Common myeloid progenitor, CD34-positive (primary cell): ENCODE results near the gene COL10A1.

Source experiments
- CTCF ChIA-PET: fragments of 350-600 bp; sonication (Branson Sonifier 250); formaldehyde crosslinking; loops from one replicate; lab custom pipeline; 2021; ENCODE audit warnings: antibody characterized with exemption; lab: Charles Lee
- POLR2A ChIA-PET: fragments of 350-600 bp; sonication (Branson Sonifier 250); formaldehyde crosslinking; loops from one replicate; lab custom pipeline; 2021; ENCODE audit warnings: antibody characterized with exemption; lab: Charles Lee
- DNase-seq, 3 donors: peaks; one replicate each; pipeline versions ENCODE4 v3.0.0 to v3.0.0-alpha.2; 2013
- H3K27ac ChIP-seq, 2 experiments: 1 replicate in 1 of 2; 2 replicates in 1 of 2; pipeline ENCODE4 v1.7.0; 2013; ENCODE audit warnings: inconsistent platforms in 2 of 2, low read length in 2 of 2, mild to moderate bottlenecking in 2 of 2, low read depth in 1 of 2, moderate library complexity in 1 of 2; ENCODE audit not compliant: severe bottlenecking in 2 of 2, insufficient read depth in 1 of 2, poor library complexity in 1 of 2
- H3K27me3 ChIP-seq, 5 experiments: replicated peaks in 2 of 5; 1 replicate in 3 of 5; 2 replicates in 2 of 5; pipeline versions ENCODE4 v1.6.1 to v1.7.0; 2013; ENCODE audit warnings: low read length in 4 of 5, mild to moderate bottlenecking in 2 of 5, moderate library complexity in 2 of 5, inconsistent platforms in 1 of 5; ENCODE audit not compliant: insufficient read depth in 5 of 5, control insufficient read depth in 4 of 5
- H3K36me3 ChIP-seq, 4 experiments: 1 replicate in 2 of 4; 2 replicates in 2 of 4; pipeline versions ENCODE4 v1.6.1 to v1.7.0; 2013; ENCODE audit warnings: low read length in 3 of 4, control low read depth in 1 of 4, mild to moderate bottlenecking in 1 of 4; ENCODE audit not compliant: control insufficient read depth in 4 of 4, insufficient read depth in 4 of 4
- H3K4me1 ChIP-seq, 4 experiments: 1 replicate in 3 of 4; 2 replicates in 1 of 4; pipeline versions ENCODE4 v1.6.1 to v1.7.1; 2013; ENCODE audit warnings: low read length in 3 of 4, mild to moderate bottlenecking in 3 of 4, control low read depth in 1 of 4, inconsistent platforms in 1 of 4, moderate library complexity in 1 of 4; ENCODE audit not compliant: control insufficient read depth in 4 of 4, insufficient read depth in 4 of 4; ENCODE audit errors: control extremely low read depth in 1 of 4
- H3K4me3 ChIP-seq, 7 experiments: 1 replicate in 4 of 7; 2 replicates in 3 of 7; pipeline versions ENCODE4 v1.5.1 to v1.7.0; 2013; ENCODE audit warnings: mild to moderate bottlenecking in 7 of 7, low read length in 6 of 7, moderate library complexity in 6 of 7, inconsistent platforms in 2 of 7, low read depth in 2 of 7, control low read depth in 1 of 7; ENCODE audit not compliant: insufficient read depth in 4 of 7, control insufficient read depth in 1 of 7; ENCODE audit errors: extremely low read depth in 1 of 7
- H3K9me3 ChIP-seq, 5 experiments: 1 replicate in 4 of 5; 2 replicates in 1 of 5; pipeline versions ENCODE4 v1.6.1 to v1.7.1; 2013; ENCODE audit warnings: low read length in 4 of 5, mild to moderate bottlenecking in 2 of 5, inconsistent platforms in 1 of 5, low read depth in 1 of 5, moderate library complexity in 1 of 5; ENCODE audit not compliant: control insufficient read depth in 4 of 5, insufficient read depth in 2 of 5; ENCODE audit errors: control extremely low read depth in 1 of 5
- WGBS: methylation state at CpG from one replicate; pipeline ENCODE4 v1.1.5; 2013; ENCODE audit not compliant: insufficient coverage; 5-methylcytosine and 5-hydroxymethylcytosine counted together

COL10A1 gene

DNA sequence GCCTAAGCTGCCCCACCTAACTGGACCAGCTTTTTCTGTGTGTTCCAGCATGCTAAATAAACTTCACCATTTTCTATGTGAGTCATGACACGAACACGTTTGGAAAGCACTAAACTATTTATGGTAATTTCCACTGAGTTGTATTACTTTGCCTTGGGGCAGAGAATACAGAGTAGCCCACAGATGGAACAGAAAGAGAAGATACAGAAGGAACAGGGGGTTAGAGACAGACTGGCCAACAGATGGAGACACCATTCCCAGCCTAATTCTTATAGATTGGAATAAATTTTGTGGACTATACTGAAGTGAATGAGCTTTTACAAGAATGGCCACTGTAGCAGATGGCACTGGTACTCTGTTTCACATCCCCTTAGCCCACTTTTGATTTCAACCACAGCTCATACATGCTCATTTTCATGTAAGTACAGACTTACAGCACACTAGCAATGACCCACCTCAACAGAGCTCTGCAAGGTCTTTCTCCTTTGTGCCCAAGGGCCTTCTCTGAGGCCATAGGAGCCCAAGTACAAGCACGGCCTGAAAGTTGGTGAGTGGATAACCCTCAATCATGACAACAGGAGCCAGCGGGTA, 38.4 kb downstream of the COL10A1 start:
- ChIA-PET CTCF (interaction anchor here (0.6 to 0.7 kb wide), 2 partner anchors 9 to 24 kb away, joined by 3 to 5 read pairs; no protein-coding TSS in a partner anchor), POLR2A (no interaction called here)
- Histone ChIP-seq H3K27ac (no peak overlapping the region), H3K4me1 (no peaks in the 10 kb centered on the region), H3K36me3 (no peaks in the 10 kb centered on the region), H3K27me3 (no peaks in the 10 kb centered on the region), H3K4me3 (no peak overlapping the region), H3K9me3 (no peaks in the 10 kb centered on the region)
- 88% methylated on average over 3 of the region's 4 CpGs for WGBS
- no peak for DNase-seq

DNA sequence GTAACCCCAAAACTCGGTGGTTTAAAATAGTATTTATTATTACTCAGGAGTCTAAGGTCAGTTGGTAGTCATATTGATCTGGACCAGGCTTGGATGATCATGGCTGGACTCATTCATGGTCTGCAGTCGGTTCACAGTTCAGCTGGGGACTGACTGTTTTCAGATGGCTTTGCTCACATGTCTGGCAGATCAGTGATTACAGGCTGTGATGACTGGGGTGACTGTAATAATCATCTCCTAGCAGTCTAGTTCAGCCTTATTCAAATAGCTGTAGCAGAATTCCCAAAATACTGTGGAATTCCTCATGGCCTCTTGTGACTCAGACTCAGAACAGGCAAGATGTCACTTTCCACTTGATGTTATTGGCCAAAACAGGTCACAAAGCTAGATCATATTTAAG, 41.6 kb downstream of the COL10A1 start:
- Histone ChIP-seq H3K27me3 (no peaks in the 10 kb centered on the region), H3K36me3 (no peaks in the 10 kb centered on the region), H3K9me3 (peaks cover 0 to 2% (median 0%) of the 10 kb centered on the region in 5 experiments), H3K4me3 (no peak overlapping the region), H3K27ac (no peak overlapping the region), H3K4me1 (no peaks in the 10 kb centered on the region)
- DNase-seq: no peak
- POLR2A ChIA-PET: no interaction called here
- 100% methylated on average over 1 of the region's 2 CpGs for WGBS
- CTCF ChIA-PET: interaction anchor here (1.1 kb wide), 1 partner anchor 9 kb away, joined by 3 read pairs; no protein-coding TSS in a partner anchor

DNA sequence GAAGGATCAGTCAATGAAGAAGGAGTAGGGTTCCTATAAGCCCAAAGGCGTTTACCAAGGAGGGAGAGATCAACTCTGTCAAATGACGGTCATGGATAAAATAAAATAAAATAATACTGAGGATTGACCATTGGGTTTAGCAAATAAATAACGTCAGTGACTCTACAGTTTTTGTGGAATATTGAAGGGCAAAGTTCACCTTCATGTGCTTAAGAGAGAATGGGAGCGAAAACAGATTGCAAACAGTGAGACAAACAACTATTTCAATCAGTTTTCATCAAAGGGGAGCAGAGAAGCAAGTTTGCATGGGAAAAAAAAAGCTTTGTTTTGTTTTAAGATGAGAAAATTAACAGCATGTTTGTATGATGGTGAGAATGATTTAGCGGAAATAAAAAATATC, 42.9 kb downstream of the COL10A1 start:
- no peak overlapping the region for H3K27ac ChIP-seq
- no peak for DNase-seq
- 92% methylated on average over 4 of the region's 5 CpGs for WGBS
- H3K9me3 ChIP-seq: peaks cover 0 to 2% (median 0%) of the 10 kb centered on the region in 5 experiments
- no peaks in the 10 kb centered on the region for H3K27me3 ChIP-seq
- no peak overlapping the region for H3K4me3 ChIP-seq
- CTCF ChIA-PET: no interaction called here
- no peaks in the 10 kb centered on the region for H3K4me1 ChIP-seq
- POLR2A ChIA-PET: no interaction called here
- no peaks in the 10 kb centered on the region for H3K36me3 ChIP-seq

DNA sequence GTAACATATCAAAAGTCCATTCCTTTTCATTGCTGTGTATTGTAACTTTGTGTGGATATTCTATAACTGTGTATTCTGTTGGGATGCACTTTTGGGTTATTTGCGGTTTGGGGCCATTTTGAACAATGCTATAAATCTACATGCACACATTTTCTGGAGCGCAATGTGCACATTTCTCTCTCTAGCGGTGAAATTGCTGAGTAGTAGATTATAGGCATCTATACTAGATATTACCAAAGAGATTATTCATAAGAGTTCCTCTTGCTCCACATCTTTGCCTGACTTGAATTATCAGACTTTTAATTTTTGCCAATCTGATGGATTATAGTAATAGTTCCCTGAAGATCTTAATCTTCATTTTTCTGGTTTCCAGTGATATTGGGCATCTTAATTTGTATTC, 47.0 kb downstream of the COL10A1 start:
- no CpG with 5 or more reads among the region's 3 CpGs for WGBS
- POLR2A ChIA-PET: no interaction called here

DNA sequence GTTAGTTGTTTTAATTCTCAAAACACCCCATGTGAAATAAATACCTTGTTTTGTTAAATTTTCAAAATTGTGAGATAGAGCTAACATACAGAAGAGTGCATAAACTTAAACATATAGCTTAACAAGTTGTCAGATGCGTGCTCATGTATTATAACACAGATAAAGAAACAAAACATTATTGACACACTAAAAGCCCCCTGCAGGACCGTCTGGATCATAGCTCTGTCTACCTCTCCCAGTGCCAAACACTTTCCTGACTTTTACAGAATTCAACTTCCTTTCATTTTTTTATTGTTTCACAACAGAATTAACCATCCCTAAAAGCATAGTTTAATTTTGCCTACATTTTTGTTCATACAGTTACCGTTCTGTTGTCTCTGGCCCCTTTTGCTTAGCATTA, 47.4 kb downstream of the COL10A1 start:
- H3K4me3 ChIP-seq: no peak overlapping the region

More for the DNA sequence above, 47.0 kb downstream of the COL10A1 start:
- H3K36me3 ChIP-seq: no peaks in the 10 kb centered on the region
- H3K9me3 ChIP-seq: peaks cover 0 to 2% (median 0%) of the 10 kb centered on the region in 5 experiments
- H3K4me1 ChIP-seq: no peaks in the 10 kb centered on the region
- H3K27ac ChIP-seq: no peak overlapping the region
- CTCF ChIA-PET: no interaction called here
- DNase-seq: no peak
- no peak overlapping the region for H3K4me3 ChIP-seq
- H3K27me3 ChIP-seq: no peaks in the 10 kb centered on the region

DNA sequence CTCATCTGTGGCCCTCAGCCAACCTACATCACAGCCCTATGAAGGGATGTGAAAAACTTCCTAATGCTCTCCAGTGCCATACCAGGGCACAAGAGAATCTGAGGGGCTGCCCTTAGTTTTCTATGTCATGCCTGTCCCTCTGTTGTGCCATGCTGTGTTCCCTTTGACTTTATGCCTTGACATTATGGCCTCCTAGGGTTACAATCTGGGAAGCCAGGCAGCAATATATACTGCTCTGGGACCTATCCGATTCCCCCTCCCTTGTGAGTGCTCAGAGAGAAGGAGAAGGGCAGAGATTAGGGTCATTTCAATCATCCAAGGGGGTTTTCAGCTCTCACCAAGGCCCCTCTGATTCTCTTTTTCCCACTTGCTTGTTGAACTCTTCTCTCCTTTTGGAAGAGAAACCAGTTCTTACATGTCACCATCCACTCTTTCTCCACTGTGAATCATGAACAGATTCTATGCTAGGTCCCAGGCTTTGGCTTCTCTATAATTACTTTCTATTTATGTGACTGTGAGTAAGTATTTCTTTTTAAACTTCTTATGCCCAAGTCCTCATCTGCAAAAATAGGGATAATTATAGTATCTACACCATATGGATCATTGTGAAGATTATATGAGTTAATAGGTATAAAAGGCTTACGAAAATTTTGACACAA, 51.1 kb downstream of the COL10A1 start:
- ChIA-PET CTCF (interaction anchor here (1.0 kb wide), 1 partner anchor 10 kb away, joined by 3 read pairs; no protein-coding TSS in a partner anchor), POLR2A (no interaction called here)
- no peaks in the 10 kb centered on the region for H3K36me3 ChIP-seq
- H3K27ac ChIP-seq: no peak overlapping the region
- no peaks in the 10 kb centered on the region for H3K9me3 ChIP-seq
- no peaks in the 10 kb centered on the region for H3K4me1 ChIP-seq
- DNase-seq: no peak
- 100% methylated on average over 1 of the region's 2 CpGs for WGBS
- H3K4me3 ChIP-seq: no peak overlapping the region
- H3K27me3 ChIP-seq: no peaks in the 10 kb centered on the region

More for the DNA sequence above, 47.4 kb downstream of the COL10A1 start:
- Histone ChIP-seq H3K4me1 (no peaks in the 10 kb centered on the region), H3K27me3 (no peaks in the 10 kb centered on the region), H3K9me3 (peaks cover 0 to 2% (median 0%) of the 10 kb centered on the region in 5 experiments), H3K27ac (no peak overlapping the region), H3K36me3 (no peaks in the 10 kb centered on the region)
- ChIA-PET CTCF (interaction anchor here (1.5 kb wide), 1 partner anchor 37 kb away, joined by 3 read pairs; no protein-coding TSS in a partner anchor), POLR2A (no interaction called here)
- no peak for DNase-seq
- WGBS: 100% methylated on average over 2 of the region's 3 CpGs

DNA sequence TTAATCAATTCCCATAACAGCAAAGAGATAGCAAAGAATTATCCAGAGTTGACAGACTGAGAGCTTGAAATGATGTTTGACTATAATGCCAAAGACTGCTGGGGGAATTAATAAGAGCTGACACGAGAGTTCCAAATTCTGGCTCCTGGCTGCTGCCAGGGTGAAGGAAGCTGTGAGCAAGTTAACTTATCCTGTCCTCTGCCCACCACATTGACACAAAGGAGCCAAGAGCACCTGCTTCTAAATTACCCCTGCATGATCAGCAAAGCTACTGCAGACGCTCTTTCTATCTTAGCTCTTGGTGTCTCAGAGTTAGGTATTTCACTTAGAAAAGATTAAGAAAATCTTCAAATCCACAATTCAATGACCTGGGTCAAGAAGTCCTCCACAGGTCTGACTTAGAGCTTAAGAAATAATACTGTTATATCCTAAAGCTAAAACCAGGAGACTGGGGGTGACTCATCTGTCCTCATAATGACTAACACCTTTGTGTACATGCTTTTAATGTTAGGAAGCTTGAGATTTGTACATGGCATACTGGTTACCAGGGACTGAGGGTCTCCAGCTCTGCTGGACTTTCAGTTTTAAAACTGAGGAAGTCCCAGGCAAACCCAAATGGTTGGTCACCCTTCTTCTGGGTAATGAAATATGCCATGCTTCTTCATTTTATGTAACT, 52.0 kb downstream of the COL10A1 start:
- ChIA-PET POLR2A (no interaction called here), CTCF (no interaction called here)
- no peaks in the 10 kb centered on the region for H3K27me3 ChIP-seq
- H3K27ac ChIP-seq: no peak overlapping the region
- H3K36me3 ChIP-seq: no peaks in the 10 kb centered on the region
- no peaks in the 10 kb centered on the region for H3K4me1 ChIP-seq
- H3K4me3 ChIP-seq: no peak overlapping the region
- DNase-seq: no peak
- no peaks in the 10 kb centered on the region for H3K9me3 ChIP-seq
- WGBS: 100% methylated on average over 2 of the region's 2 CpGs
